GM18505 (cell line): ENCODE results near the gene NRXN2.
"Not testable (repeated sequence)": the region's sequence is repeated elsewhere in the genome, so short reads cannot be mapped to it uniquely, and the experiment has no call there.

Source experiments
- ATAC-seq: cut with Tn5 transposase; IDR thresholded peaks from one replicate; pipeline ENCODE4 v1.9.1; 2021; ENCODE audit not compliant: unreplicated experiment
- POLR2A ChIP-seq: IDR thresholded peaks from 4 replicates; pipeline ENCODE4 v1.6.1; 2011; ENCODE audit warnings: borderline replicate concordance; ENCODE audit not compliant: insufficient read depth, insufficient read length; ENCODE audit errors: extremely low read depth

NRXN2 gene

DNA sequence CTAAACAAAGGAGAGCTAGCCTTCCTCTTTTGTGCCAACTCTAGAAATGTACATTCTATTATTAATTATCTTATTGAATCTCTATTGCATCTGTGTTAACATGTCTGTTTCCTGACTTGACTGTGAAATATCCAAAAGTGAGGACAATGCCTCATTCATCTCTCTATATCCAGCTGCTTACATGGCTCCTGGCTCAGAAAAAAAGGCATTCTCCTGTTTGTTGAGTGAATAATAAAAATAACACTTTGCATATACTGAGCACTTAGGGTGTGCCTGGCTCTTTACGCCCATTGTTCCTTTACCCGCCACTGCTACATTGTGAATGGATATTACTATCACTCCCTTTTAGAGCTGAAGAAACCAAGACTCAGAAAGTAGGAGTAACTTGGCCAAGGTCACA, 19.9 kb downstream of the NRXN2 start:
- no peak for TF ChIP-seq POLR2A
- no peak for ATAC-seq

DNA sequence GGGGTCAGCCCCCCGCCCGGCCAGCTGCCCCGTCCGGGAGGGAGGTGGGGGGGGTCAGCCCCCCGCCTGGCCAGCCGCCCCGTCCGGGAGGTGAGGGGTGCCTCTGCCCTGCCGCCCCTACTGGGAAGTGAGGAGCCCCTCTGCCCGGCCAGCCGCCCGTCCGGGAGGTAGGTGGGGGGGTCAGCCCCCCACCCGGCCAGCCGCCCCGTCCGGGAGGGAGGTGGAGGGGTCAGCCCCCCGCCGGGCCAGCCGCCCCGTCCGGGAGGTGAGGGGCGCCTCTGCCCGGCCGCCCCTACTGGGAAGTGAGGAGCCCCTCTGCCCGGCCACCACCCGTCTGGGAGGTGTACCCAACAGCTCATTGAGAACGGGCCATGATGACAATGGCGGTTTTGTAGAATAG, 21.0 kb downstream of the NRXN2 start:
- ATAC-seq, result not testable (repeated sequence)

DNA sequence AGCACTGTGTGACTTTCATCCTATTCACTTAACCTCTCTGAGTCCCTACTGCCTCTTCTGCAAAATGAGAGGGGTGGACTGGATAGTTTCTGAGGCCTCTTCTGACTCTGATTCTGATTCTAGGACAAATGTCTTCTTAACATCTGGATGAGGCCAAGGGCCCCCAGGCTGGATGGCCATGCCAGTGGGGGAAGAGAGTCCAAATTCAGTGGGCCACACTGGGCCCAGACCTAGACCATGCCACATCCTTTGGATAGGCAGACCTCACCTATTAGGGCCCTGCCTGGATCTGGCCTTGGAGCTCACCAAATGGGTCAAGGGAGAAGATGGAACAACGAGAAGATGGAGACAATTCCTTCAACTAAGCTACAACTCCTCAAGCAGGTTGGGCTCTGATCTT, 24.6 kb downstream of the NRXN2 start:
- no peak for ATAC-seq
- no peak for TF ChIP-seq POLR2A

DNA sequence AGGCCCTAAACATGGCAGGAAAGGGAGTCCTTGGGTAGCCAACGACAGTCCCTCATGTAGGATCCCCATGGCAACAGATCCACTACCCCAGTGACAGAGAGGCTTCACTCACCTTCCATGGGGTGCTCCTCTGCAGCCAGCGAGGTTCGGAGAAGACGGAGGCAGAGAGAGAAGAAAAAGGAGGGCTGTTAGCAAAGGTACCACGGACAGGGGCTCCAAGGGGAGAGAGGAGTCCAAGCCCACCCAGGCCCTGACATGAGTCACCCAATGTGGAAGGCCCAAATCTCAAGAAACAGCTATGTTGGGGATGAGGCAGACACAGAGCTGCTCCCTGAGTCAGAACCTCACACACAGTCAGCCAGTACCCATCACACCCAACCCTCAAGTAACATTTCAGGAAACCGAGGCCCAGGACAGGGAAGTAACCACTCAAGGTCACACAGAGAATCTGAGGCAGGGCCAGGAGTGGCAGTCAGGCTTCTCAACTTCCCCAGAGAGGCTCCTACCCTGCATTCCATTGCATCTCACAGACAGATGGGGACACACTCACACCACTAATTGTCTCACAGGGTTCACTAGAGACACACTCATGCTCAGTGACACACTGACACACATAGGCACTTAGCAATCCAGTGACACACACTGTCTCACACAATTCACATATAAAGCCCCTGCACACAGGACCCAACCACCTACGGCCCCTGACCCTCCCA, 25.2 kb downstream of the NRXN2 start:
- TF ChIP-seq POLR2A, result no peak
- no peak for ATAC-seq

DNA sequence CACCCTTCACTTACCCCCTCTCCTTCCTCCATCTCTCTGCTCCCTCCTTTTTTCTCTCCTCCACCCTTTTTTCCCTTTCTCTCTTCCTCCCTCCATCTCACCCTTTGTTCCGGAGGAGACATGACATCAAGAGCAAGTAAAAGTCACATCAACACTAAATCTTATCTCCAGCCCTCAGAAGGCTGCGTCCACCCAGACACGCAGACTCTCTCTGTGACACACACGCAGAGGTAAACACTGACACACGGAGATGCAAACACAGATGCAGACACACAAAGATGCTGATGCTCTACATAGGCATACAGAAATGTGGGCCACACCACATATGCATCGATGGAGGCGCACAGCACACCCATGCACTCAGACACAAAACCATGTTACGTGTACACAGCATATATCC, 27.0 kb downstream of the NRXN2 start:
- no peak for ATAC-seq
- TF ChIP-seq POLR2A, result no peak

DNA sequence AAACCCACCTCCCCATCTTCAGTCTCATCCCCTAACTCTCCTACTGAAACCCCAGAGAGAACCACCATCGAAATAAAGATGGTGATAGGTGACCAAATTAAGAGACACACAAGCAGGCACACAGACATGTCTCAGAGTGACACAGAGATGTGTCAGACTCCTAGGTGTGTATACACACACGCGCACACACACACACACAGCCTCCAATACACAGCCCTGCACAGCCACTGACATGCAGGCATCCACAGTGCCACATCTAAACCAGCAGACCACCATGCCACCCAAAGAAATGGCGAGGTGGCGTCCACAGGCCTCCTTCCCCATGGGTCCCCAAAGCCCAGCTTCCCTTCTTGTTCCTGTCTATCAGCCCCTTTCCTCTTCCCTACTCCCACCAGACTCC, 27.4 kb downstream of the NRXN2 start:
- ATAC-seq, result no peak
- TF ChIP-seq POLR2A, result no peak

DNA sequence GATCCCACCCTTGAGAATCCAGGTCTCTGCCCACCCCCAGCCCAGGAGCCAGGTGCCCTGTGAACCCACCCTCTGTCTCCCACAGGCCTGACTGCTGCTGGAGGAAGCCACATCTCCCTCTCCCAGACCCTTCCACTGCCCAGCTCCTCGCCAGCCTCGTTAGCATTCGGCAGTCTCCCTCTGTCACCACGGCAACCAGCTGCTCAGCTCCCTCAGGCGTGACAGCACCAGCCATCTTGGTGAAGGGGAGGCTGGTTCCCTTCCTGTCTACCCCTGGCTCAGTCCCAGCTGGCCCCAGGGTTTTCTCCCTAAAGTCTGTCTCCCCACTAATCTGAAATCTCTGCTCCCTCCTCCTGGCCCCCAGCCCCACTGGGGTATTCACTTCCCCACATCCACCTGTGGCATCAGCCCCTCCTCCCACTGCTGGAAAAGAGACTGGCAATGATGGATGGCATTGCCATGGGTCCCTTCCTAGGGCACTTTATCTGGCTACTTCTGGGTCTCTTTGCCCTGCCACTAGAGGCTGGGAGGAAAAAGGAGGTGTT, 28.1 kb downstream of the NRXN2 start:
- no peak for TF ChIP-seq POLR2A
- no peak for ATAC-seq

DNA sequence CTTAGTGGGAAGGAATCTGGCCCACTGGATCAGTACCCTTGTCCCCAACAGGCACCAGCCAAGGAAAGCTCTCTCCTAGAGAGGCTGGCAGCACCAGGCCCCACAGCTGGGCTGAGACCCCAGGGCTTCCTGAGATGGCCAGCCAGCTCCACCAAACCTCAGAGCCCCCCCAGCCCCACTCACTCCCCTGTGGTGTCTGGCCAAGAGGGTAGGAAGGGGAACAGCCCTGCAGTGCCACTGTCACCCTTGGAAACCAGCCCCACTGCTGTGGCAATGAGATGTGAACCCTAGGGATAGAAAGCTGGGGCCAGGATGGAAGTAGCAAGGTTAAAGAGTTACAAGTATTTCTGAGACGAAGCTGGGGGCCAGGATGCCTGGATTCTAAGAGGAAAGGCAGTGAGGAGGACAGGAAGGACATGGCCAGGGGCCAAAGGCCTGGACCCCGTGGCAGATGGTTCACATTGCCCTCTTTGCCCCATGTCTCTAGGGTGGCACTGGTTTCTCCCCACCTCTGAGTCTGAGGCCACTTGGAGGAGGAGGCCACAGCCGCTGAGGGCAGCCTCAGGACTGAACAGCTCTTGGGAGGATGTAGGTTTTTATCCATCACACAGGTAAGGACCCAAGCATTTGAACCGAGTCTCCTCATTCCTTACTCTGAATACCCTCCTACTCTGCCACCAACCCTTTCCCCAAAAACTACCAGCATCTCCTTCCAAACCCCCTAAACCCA, 28.8 kb downstream of the NRXN2 start:
- ATAC-seq, result no peak
- no peak for TF ChIP-seq POLR2A

DNA sequence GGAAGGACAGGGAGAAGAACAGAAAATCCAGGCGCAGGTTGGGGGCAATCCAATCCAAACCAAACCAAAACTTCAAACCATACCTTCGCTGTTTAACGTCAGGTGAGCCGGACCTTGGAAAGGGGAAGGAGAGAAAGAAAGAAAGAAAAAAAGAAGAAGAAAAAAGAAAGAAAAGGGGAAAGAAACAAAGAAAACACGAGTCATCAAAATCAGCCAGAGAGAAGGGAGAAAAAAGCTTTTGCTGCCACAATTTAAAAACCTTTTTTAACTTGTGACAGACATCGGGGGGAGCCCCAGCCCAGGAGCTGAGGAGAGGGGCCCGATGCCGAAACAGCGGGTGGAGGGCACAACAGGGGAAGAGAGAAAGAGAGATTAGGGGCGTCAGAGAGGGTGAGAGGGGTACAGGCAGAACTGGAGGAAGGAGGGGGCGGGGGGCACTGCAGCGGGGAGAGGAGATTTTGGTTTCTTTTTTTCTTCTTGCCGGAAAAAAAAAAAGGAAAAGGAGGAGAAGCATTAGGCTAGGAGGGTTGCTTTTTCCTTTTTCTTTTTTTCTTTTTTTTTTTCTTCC, 30.1 kb downstream of the NRXN2 start:
- no peak for TF ChIP-seq POLR2A
- no peak for ATAC-seq

DNA sequence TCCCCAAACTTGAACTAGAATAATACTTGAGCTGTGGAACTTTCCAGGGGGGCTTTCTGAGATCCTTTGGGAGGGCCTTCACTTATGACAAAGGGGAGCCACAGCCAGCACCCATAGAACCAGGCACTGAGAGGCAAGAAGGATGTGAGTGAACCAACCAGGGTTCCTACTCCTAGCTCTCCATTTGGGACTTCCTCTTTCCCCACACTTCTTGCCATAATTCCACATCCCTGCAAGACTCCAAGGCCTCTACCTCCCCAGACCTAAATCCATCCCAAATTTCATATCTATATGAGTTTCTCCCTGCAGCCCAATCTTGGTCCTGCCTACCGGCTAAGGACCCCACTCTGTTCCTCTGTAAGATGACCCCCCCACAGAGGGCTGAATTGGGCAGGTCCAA, 31.5 kb downstream of the NRXN2 start:
- ATAC-seq, result no peak
- no peak for TF ChIP-seq POLR2A

DNA sequence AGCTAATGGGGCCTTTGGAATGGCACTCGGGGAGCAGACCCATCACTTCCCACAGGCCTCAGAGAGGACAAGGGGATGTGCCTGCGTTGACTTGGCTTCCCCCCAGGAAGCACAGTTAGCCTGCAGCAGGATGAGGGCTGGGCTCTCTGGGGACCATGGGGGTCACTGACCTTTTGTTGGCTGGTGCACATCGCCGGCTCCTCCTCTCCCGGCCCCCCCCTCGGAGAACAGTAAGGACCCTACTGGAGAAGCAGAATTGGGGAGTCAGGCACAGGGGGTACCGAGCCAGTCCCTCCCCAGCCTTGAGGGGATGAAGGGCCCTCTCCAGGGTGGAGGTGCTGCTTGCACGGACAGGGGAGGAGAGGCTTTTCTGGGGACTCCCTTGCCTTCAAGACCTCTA, 32.8 kb downstream of the NRXN2 start:
- no peak for ATAC-seq
- no peak for TF ChIP-seq POLR2A

DNA sequence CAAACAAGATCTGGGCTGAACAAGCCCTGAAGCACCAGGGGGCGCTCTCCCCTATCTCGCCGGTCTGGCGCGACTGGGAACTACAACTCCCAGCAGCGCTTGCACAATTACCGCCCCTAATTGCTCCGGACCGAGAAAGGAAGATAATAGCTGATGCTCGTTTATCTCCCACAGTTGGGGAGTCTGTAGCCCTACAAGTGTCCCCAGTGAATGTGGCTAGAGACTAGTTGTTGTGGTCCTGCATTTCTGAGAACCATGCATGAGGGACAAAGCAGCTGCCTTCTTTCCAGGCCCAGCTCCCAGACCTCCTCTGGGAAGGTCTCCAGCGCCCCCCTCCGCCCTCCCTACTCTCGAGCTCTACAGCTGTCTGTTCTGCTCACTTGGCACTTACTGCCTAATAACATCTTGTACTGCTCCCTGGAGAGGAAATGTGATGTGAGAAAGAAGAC, 34.4 kb downstream of the NRXN2 start:
- ATAC-seq, result peak; percentile 75
- TF ChIP-seq POLR2A, result no peak

DNA sequence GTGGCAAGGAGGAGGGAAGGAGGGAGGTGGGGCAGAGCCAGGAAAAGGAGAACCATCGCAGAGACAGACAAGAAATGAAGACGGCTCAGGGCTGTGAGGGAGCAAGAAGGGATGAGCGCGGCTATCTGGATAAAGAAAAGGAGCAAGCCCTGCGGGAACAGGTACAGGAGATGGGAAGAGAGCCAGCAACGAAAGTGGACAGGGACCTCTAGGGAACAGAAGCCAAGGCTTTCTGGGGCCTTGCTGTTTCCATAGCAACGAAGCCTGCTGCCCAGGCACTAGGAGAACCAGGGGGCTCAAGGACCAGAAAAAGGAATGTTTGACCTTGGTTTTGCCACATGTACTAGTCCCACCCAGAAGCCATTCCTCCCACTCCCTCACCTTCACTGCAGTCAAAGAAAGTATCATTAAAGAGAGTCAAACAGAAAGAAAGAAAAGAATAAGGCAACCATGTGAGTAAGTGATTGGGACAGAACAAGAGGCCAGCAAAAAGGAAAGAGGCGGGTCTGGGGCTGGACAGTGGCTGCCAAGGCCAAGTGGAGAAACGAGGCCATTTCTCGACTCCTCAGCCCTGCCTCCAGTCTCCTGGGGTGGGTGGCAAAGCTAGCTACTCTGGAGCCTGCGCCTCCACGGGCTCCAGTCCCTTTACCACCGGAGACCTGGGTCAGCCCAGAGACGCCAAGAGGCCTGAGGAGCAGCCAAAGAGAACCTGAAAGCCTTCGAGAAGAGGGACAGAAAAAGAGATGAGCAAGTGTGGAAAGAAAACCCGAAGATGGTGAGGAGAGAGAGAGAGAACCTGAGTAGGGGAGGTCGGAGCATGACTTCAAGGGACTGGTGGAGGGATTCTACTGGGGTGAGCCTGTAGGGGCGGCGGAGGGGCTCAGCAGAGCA, 35.1 kb downstream of the NRXN2 start:
- ATAC-seq, result peak; percentile 20
- no peak for TF ChIP-seq POLR2A
